SK-N-MC (cell line): Measurements from ENCODE around the gene AFF3.

Source experiments
- DNase-seq: peaks from one replicate; pipeline ENCODE4 v3.0.0-alpha.2; 2011; ENCODE audit warnings: low read depth, low spot score
- H3K27ac ChIP-seq: fragments of 200-600 bp; sonication (generic); 2 replicates; pipeline ENCODE4 v1.5.1; 2016; ENCODE audit warnings: mixed run types
- H3K36me3 ChIP-seq: fragments of 200-600 bp; sonication (generic); 2 replicates; pipeline ENCODE4 v1.6.1; 2017; ENCODE audit warnings: antibody characterized with exemption, low read length, mixed read lengths; ENCODE audit not compliant: insufficient read depth
- H3K4me3 ChIP-seq: fragments of 200-600 bp; sonication (generic); 2 replicates; pipeline ENCODE4 v1.5.1; 2016
- H3K9ac ChIP-seq: fragments of 200-600 bp; sonication (generic); 2 replicates; pipeline ENCODE4 v1.8.0; 2017; ENCODE audit warnings: mixed run types, mixed read lengths; ENCODE audit not compliant: insufficient read length
- H3K9me3 ChIP-seq: fragments of 200-600 bp; sonication (generic); 2 replicates; pipeline ENCODE4 v1.6.1; 2017; ENCODE audit warnings: low read depth, mild to moderate bottlenecking, antibody characterized with exemption, low read length, moderate library complexity, mixed read lengths
- EZH2 ChIP-seq: fragments of 200-600 bp; sonication (generic); IDR thresholded peaks from one replicate; pipeline ENCODE4 v1.6.1; 2017; ENCODE audit warnings: antibody characterized with exemption
- FOXP2 ChIP-seq: optimal IDR thresholded peaks from 2 replicates; pipeline ENCODE3; 2011; ENCODE audit warnings: mild to moderate bottlenecking, moderate library complexity; ENCODE audit not compliant: insufficient read depth; ENCODE audit errors: extremely low read length, control extremely low read depth
- POLR2AphosphoS5 ChIP-seq: IDR thresholded peaks from 2 replicates; pipeline ENCODE4 v1.6.1; 2012; ENCODE audit warnings: mild to moderate bottlenecking, low read depth, low read length, borderline replicate concordance

Gene AFF3

GRCh38 chr2:100059638-100060037 is 82.8 kb downstream of the AFF3 start:
- Histone ChIP-seq H3K4me3 (no peak overlapping the region), H3K36me3 (no peaks in the 10 kb centered on the region), H3K9ac (no peak overlapping the region), H3K27ac (no peak overlapping the region), H3K9me3 (no peaks in the 10 kb centered on the region)
- DNase-seq = no peak
- TF ChIP-seq EZH2 = no peak

- no peak for DNase-seq
- Histone ChIP-seq H3K36me3 (no peaks in the 10 kb centered on the region), H3K4me3 (no peak overlapping the region)
Measured at GRCh38 chr2:100057901-100058261, 84.5 kb downstream of the AFF3 start.

GRCh38 chr2:100054426-100054825 is 88.0 kb downstream of the AFF3 start:
- Histone ChIP-seq H3K36me3 (no peaks in the 10 kb centered on the region), H3K9ac (no peak overlapping the region), H3K27ac (no peak overlapping the region), H3K9me3 (no peaks in the 10 kb centered on the region), H3K4me3 (no peak overlapping the region)
- DNase-seq = no peak
- TF ChIP-seq POLR2AphosphoS5 (no peak), FOXP2 (no peak), EZH2 (no peak)

More at GRCh38 chr2:100057901-100058261, 84.5 kb downstream of the AFF3 start:
- no peaks in the 10 kb centered on the region for H3K9me3 ChIP-seq
- TF ChIP-seq EZH2 (no peak), FOXP2 (no peak), POLR2AphosphoS5 (no peak)
- H3K27ac ChIP-seq = no peak overlapping the region
- H3K9ac ChIP-seq = no peak overlapping the region

DNA sequence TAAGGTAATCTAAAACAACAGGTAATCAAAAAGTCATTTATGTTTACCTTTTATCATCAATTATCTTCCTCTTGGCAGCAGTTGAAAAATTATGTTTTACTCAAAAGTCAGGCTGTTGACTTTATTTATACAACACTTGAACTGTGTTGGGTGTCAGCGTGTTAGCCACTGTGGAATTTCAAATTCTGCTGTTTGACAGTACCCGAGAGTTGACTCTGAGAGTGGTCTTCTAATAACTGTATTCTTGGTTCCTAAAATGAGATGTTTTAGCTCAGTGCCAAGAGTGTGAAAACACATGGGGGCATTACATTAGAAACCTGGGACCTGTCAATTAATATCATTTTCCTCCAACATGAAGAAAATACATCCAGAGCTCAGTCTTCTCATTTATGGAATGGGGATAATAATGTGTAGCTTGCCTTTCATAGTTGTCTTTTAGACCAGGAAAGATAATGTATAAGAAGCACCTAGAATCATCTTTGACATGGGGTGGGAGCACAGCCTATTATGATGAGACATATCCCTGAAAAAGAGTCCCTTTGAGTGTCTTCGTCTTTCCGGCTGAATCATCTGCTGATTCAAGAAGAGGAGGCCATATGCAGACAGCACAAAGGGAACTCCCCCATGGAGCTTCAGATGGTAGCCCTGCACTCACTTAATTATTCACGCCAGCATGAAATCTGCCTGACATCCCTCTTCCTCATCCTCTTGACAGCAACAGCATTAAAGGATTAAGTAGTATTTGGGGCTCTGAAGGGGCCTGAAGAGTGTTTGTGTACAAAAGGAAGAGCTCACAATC is 89.1 kb downstream of the AFF3 start:
- H3K9ac ChIP-seq = no peak overlapping the region
- H3K9me3 ChIP-seq = no peaks in the 10 kb centered on the region
- no peak overlapping the region for H3K27ac ChIP-seq
- H3K4me3 ChIP-seq = no peak overlapping the region
- no peaks in the 10 kb centered on the region for H3K36me3 ChIP-seq
- TF ChIP-seq EZH2 (no peak), POLR2AphosphoS5 (no peak), FOXP2 (no peak)
- DNase-seq = no peak

GRCh38 chr2:100052650-100053049 is 89.7 kb downstream of the AFF3 start:
- Histone ChIP-seq H3K36me3 (no peaks in the 10 kb centered on the region), H3K9me3 (no peaks in the 10 kb centered on the region), H3K4me3 (no peak overlapping the region), H3K9ac (no peak overlapping the region), H3K27ac (no peak overlapping the region)
- DNase-seq = no peak
- no peak for TF ChIP-seq POLR2AphosphoS5
- TF ChIP-seq FOXP2 = no peak
- no peak for TF ChIP-seq EZH2

DNA sequence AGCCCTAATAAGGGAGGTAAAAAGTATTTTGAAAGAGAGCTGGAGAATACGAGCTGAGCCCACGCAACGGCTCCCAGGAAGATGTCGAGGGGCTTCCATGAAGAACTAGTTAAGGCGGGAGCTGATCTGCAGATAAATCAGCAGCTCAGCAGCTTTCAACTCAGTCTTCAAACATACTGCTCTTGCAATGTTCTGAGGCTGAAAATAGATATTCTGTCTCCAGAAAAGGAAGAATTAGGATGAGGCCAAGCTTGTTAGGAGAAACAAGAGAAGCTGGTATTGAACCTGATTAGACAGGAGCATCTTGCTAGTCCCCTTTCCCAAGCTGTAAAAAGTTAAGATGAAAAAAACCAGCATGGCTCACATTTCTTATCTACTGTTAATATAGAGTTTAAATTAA is 91.1 kb downstream of the AFF3 start:
- Histone ChIP-seq H3K4me3 (no peak overlapping the region), H3K27ac (no peak overlapping the region), H3K36me3 (no peaks in the 10 kb centered on the region), H3K9me3 (no peaks in the 10 kb centered on the region), H3K9ac (no peak overlapping the region)
- no peak for TF ChIP-seq EZH2
- TF ChIP-seq FOXP2 = no peak
- TF ChIP-seq POLR2AphosphoS5 = no peak
- DNase-seq = no peak

GRCh38 chr2:100050685-100051084 is 91.7 kb downstream of the AFF3 start:
- no peaks in the 10 kb centered on the region for H3K9me3 ChIP-seq
- no peak overlapping the region for H3K9ac ChIP-seq
- TF ChIP-seq EZH2 = no peak
- TF ChIP-seq POLR2AphosphoS5 = no peak
- no peak for TF ChIP-seq FOXP2
- no peaks in the 10 kb centered on the region for H3K36me3 ChIP-seq
- H3K4me3 ChIP-seq = no peak overlapping the region
- DNase-seq = no peak
- H3K27ac ChIP-seq = no peak overlapping the region

DNA sequence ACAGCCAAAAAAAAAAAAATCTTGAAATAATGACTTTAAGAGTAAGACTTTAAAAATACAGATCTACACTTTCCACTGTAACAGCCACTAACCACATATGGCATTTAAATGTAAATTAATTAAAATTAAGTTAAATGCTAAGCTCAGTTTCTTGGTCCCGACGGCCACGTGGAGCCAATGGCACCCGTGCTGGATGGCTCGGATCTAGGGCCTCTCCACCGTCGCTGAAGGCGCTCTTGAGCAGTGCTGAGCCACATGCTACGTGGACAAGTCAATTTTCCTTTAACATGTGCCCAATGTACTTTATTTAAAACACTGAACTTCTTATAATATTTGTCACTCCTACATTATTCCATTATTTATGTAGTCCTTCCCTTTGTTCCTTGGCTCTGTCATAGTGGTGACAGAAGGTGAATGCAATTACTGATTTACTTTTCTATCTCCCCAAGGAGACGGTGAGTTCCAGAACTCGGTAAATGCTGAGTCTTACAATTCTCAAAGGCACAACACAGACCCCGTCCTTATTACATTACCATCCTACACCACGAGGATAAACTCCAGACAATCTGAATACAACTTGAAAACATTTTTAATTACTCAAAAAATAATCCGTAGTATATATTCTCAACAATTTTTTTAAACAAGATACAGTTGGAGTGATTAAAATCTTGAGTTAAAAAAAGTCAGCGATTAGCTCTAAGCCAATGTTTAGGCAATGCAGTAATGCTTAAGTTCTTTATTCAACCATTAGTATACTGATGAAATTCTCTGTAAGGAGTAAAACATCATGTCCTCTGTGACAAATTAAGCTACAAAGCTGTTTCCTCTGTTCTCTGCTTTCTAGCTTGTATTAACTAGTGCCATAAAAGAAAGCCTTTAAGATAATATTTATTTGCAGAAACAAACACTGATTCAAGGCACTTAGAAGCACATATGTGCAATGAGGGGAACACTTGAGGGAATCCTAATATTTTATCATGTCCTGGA is 95.1 kb downstream of the AFF3 start:
- no peak for DNase-seq
- H3K4me3 ChIP-seq = no peak overlapping the region
- no peaks in the 10 kb centered on the region for H3K36me3 ChIP-seq
- H3K27ac ChIP-seq = no peak overlapping the region
- TF ChIP-seq FOXP2 (no peak), POLR2AphosphoS5 (no peak), EZH2 (no peak)
- no peak overlapping the region for H3K9ac ChIP-seq
- no peaks in the 10 kb centered on the region for H3K9me3 ChIP-seq
